Measurements from ENCODE around the gene NCAM2. TPM values are rescaled to one million over a fixed set of nuclear protein-coding genes. Genes with fewer than 3 reads are reported as not detected.

The NCAM2 gene
- total and polyA plus RNA-seq, 2 of the 4 experiments (the other 2 are of a cell fraction): 2.7 to 5.0 TPM

DNA sequence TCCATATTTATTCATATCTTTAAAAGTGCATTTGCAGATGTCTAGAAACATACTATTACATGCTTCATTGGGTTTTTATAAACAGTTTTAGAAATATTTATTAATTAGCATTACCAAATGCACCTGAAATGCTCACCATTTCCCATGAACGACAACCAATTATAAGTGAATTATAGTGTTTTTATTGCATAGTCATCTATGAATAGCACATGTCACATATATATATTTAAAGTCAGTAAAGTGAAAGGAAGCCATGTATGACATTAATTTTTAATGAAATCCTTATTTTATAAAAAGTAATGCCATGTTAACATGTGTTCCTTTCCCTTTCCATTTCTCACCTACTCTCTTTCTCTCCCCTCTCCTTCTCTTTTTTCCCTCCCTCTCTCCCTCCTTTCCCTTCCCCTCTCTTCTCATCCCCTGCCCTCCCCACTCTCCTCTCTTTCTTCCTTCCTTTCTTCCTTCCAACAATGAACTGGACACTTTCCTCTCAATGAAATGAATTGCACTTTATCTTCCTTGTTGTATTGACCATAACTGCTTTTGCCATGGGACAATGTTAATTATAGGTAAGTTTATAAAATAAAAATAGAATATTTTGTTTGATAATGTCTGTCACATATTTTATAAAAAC, 179.3 kb downstream of the NCAM2 start:
- Histone ChIP-seq H4K91ac (ENCODE audit: insufficient read depth, low read depth, low read length) (no peak overlapping the region), H3K27me3 (ENCODE audit: control insufficient read depth, insufficient read depth, low read length) (no peaks in the 10 kb centered on the region), H3K4me2 (ENCODE audit: low read depth, low read length) (no peak overlapping the region), H4K5ac (ENCODE audit: low read depth, low read length) (no peak overlapping the region), H4K20me1 (ENCODE audit: insufficient read depth, low read length) (no peaks in the 10 kb centered on the region), H3K9ac (ENCODE audit: low read depth, low read length) (no peak overlapping the region), H2BK5ac (ENCODE audit: low read depth, low read length, poor library complexity, severe bottlenecking) (no peak overlapping the region), H3K14ac (replicated peaks; ENCODE audit: low read depth, low read length) (no peak overlapping the region), H4K8ac (ENCODE audit: low read depth in 2 of 2, low read length in 2 of 2) (no peak overlapping the region), H2BK20ac (ENCODE audit: low read depth, low read length) (no peak overlapping the region), H2AFZ (replicated peaks; ENCODE audit: low read length, poor library complexity) (no peak overlapping the region), H3K9me1 (ENCODE audit: insufficient read depth, low read length) (no peaks in the 10 kb centered on the region), H2AK5ac (ENCODE audit: low read depth, low read length) (no peak overlapping the region), H3K79me1 (ENCODE audit: low read depth in 1 of 2, low read length in 2 of 2) (no peaks in the 10 kb centered on the region), H3K4me3 (ENCODE audit: insufficient read depth, low read depth, low read length) (no peak overlapping the region), H3K27ac (ENCODE audit: insufficient read depth, low read length) (no peak overlapping the region), H3K4me1 (ENCODE audit: control insufficient read depth, insufficient read depth, low read length) (no peaks in the 10 kb centered on the region), H3K4ac (ENCODE audit: low read depth, low read length) (no peak overlapping the region), H2BK15ac (ENCODE audit: low read depth, low read length) (no peak overlapping the region), H3K36me3 (ENCODE audit: control insufficient read depth, insufficient read depth, low read length) (no peaks in the 10 kb centered on the region), H3K56ac (ENCODE audit: extremely low read depth, insufficient read depth, low read length) (no peak overlapping the region), H3K18ac (ENCODE audit: low read depth, low read length) (no peak overlapping the region), H3K9me3 (ENCODE audit: control insufficient read depth, insufficient read depth, low read length) (no peaks in the 10 kb centered on the region), H3K23ac (ENCODE audit: low read depth, low read length) (no peak overlapping the region), H2AK9ac (replicated peaks; ENCODE audit: low read depth, low read length, poor library complexity) (no peak overlapping the region), H2BK120ac (ENCODE audit: low read depth, low read length) (peak overlapping the region; percentile 49)
- intact Hi-C loops (cut with micrococcal nuclease): no loop called here
- TF ChIP-seq, protein P1, sequence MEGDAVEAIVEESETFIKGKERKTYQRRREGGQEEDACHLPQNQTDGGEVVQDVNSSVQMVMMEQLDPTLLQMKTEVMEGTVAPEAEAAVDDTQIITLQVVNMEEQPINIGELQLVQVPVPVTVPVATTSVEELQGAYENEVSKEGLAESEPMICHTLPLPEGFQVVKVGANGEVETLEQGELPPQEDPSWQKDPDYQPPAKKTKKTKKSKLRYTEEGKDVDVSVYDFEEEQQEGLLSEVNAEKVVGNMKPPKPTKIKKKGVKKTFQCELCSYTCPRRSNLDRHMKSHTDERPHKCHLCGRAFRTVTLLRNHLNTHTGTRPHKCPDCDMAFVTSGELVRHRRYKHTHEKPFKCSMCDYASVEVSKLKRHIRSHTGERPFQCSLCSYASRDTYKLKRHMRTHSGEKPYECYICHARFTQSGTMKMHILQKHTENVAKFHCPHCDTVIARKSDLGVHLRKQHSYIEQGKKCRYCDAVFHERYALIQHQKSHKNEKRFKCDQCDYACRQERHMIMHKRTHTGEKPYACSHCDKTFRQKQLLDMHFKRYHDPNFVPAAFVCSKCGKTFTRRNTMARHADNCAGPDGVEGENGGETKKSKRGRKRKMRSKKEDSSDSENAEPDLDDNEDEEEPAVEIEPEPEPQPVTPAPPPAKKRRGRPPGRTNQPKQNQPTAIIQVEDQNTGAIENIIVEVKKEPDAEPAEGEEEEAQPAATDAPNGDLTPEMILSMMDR (conservative IDR thresholded peaks at IDR 0.05; ENCODE audit: low read depth, low read length): no peak
- TF ChIP-seq MXI1 (IDR thresholded peaks at IDR 0.05; ENCODE audit: borderline replicate concordance, low read depth, low read length) (no peak), MAFK (IDR thresholded peaks at IDR 0.05; ENCODE audit: low read depth, low read length) (no peak), CEBPB (IDR thresholded peaks at IDR 0.05; ENCODE audit: low read depth, low read length) (no peak), NFE2L2 (IDR thresholded peaks at IDR 0.05; ENCODE audit: low read depth, low read length) (no peak), RAD21 (IDR thresholded peaks at IDR 0.05; ENCODE audit: low read length) (no peak)
- TF ChIP-seq, protein P2, sequence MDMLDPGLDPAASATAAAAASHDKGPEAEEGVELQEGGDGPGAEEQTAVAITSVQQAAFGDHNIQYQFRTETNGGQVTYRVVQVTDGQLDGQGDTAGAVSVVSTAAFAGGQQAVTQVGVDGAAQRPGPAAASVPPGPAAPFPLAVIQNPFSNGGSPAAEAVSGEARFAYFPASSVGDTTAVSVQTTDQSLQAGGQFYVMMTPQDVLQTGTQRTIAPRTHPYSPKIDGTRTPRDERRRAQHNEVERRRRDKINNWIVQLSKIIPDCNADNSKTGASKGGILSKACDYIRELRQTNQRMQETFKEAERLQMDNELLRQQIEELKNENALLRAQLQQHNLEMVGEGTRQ (IDR thresholded peaks at IDR 0.05; ENCODE audit: low read depth, low read length): no peak
- dilution Hi-C loops (cut with HindIII; ENCODE audit: low sequenced_read_pairs, unreplicated experiment): no loop called here
- POLR2A ChIA-PET (ENCODE audit: unreplicated experiment): no interaction called here
- DNase-seq: no peak
- in situ Hi-C loops (cut with MboI; ENCODE audit: low sequenced_read_pairs): no loop called here
- BruUV-seq (replicated peaks): no TSS peak
- WGBS, 2 experiments (ENCODE audit: extremely low coverage in 2 of 2, insufficient read length in 1 of 2): no CpG with 5 or more reads among the region's 1 CpG
- no peak for ATAC-seq (ENCODE audit: low read depth)
- CTCF ChIA-PET: no interaction called here
